HepG2 (cell line): ENCODE results near the gene BRCA1. TPM values are rescaled to one million over a fixed set of nuclear protein-coding genes. Genes with fewer than 3 reads are reported as not detected.

ENCODE experiments used
- ADNP ChIP-seq: sonication (generic); formaldehyde crosslinking; IDR thresholded peaks from 2 replicates; pipeline ENCODE4 v1.4.0; 2020; ENCODE audit warnings: missing genetic modification reagents
- ARNT ChIP-seq: fragments of 450-650 bp; IDR thresholded peaks from 2 replicates; pipeline ENCODE4 v1.6.1; 2017
- CCAR2 ChIP-seq: fragments of 200-400 bp; formaldehyde crosslinking; optimal IDR thresholded peaks from 2 replicates; pipeline ENCODE3; 2018; ENCODE audit warnings: low read depth, mild to moderate bottlenecking, low read length, moderate library complexity
- CEBPB ChIP-seq: IDR thresholded peaks from 2 replicates; pipeline ENCODE4 v1.6.1; 2011; ENCODE audit warnings: low read depth, low read length, improper control_type of control experiment, borderline replicate concordance
- HDAC2 ChIP-seq: sonication (generic); formaldehyde crosslinking; IDR thresholded peaks from 2 replicates; pipeline ENCODE4 v1.4.0; 2020; ENCODE audit warnings: missing genetic modification reagents
- HMG20A ChIP-seq: IDR thresholded peaks from 2 replicates; pipeline ENCODE4 v1.6.1; 2016; ENCODE audit warnings: borderline replicate concordance
- IRF2 ChIP-seq: IDR thresholded peaks from 2 replicates; pipeline ENCODE4 v1.6.1; 2018; ENCODE audit warnings: missing genetic modification reagents, missing compliant biosample characterization
- JARID2 ChIP-seq: sonication (generic); formaldehyde crosslinking; IDR thresholded peaks from 2 replicates; pipeline ENCODE4 v1.8.1; 2023; ENCODE audit warnings: missing genetic modification reagents, inconsistent platforms; ENCODE audit not compliant: insufficient replicate concordance
- PRDM4 ChIP-seq: sonication (generic); formaldehyde crosslinking; IDR thresholded peaks from 2 replicates; pipeline ENCODE4 v1.9.0; 2021; ENCODE audit warnings: missing genetic modification reagents, borderline replicate concordance
- SMAD9 ChIP-seq: sonication (generic); formaldehyde crosslinking; IDR thresholded peaks from 2 replicates; pipeline ENCODE4 v1.5.1; 2020; ENCODE audit warnings: mild to moderate bottlenecking, missing genetic modification reagents
- SMARCC2 ChIP-seq: fragments of 450-650 bp; IDR thresholded peaks from 2 replicates; pipeline ENCODE4 v1.6.1; 2017; ENCODE audit warnings: antibody characterized with exemption, mild to moderate bottlenecking
- SOX13 ChIP-seq, 3 experiments: fragments of 450-650 bp in 1 of 3; sonication (generic) in 1 of 3; formaldehyde crosslinking in 1 of 3; IDR thresholded peaks in 2 of 3; conservative IDR thresholded peaks in 1 of 3; 2 replicates each; pipeline versions ENCODE4 v1.5.0 to v1.6.1; 2016 to 2020; ENCODE audit warnings: antibody characterized with exemption in 1 of 3, mild to moderate bottlenecking in 1 of 3, missing compliant biosample characterization in 1 of 3, missing genetic modification reagents in 1 of 3, moderate library complexity in 1 of 3
- SP2 ChIP-seq: sonication (generic); formaldehyde crosslinking; IDR thresholded peaks from 2 replicates; pipeline ENCODE4 v1.5.1; 2020; ENCODE audit warnings: mild to moderate bottlenecking, missing genetic modification reagents
- ZMAT3 ChIP-seq: sonication (generic); formaldehyde crosslinking; conservative IDR thresholded peaks from 2 replicates; pipeline ENCODE4 v1.7.0; 2021; ENCODE audit warnings: missing genetic modification reagents
- ZNF256 ChIP-seq: sonication (generic); formaldehyde crosslinking; conservative IDR thresholded peaks from 2 replicates; pipeline ENCODE4 v1.4.0; 2020; ENCODE audit warnings: missing genetic modification reagents
- ZNF33A ChIP-seq: sonication (generic); formaldehyde crosslinking; IDR thresholded peaks from 2 replicates; pipeline ENCODE4 v1.5.1; 2020; ENCODE audit warnings: missing genetic modification reagents, mild to moderate bottlenecking, moderate library complexity, borderline replicate concordance
- ZNF563 ChIP-seq: sonication (generic); formaldehyde crosslinking; IDR thresholded peaks from 2 replicates; pipeline ENCODE4 v1.8.0; 2022; ENCODE audit warnings: mild to moderate bottlenecking, moderate library complexity, missing genetic modification reagents
- polyA plus RNA-seq, 8 experiments: library from polyadenylated mRNA; depleted of rRNA in 3 of 8; stranded (reverse) in 7 of 8; unstranded in 1 of 8; fragments of >200 nt; fragmentation: Illumina TruSeq in 4 of 8; extraction: Trizol in 4 of 8; gene quantifications; 2 replicates each; pipeline versions ENCODE4 v1.2.1 to v1.2.3, GENCODE V29; 2011 to 2016; ENCODE audit warnings: low read depth in 4 of 8, missing spikeins in 1 of 8, mixed read lengths in 1 of 8; ENCODE audit not compliant: insufficient read depth in 1 of 8
- total RNA-seq, 5 experiments: library from RNA; depleted of rRNA; stranded (reverse); fragments of >200 nt; fragmentation: Illumina TruSeq; extraction: Trizol; gene quantifications; 2 replicates each; pipeline ENCODE4 v1.2.3, GENCODE V29; 2016; ENCODE audit warnings: low read depth in 1 of 5
- TF ChIP-seq, protein P1 (sequence below), 2 experiments: sonication (generic) in 1 of 2; formaldehyde crosslinking in 1 of 2; IDR thresholded peaks; 2 replicates each; pipeline versions ENCODE4 v1.5.1 to v1.6.1; 2011 to 2020; ENCODE audit warnings: borderline replicate concordance in 1 of 2, low read depth in 1 of 2, low read length in 1 of 2, mild to moderate bottlenecking in 1 of 2, missing genetic modification reagents in 1 of 2, moderate library complexity in 1 of 2
- TF ChIP-seq, protein P2 (sequence below): sonication (generic); formaldehyde crosslinking; IDR thresholded peaks from 2 replicates; pipeline ENCODE4 v1.4.0; 2020; ENCODE audit warnings: missing genetic modification reagents
- TF ChIP-seq, protein P3 (sequence below): sonication (generic); formaldehyde crosslinking; IDR thresholded peaks from 2 replicates; pipeline ENCODE4 v1.4.0; 2020; ENCODE audit warnings: missing genetic modification reagents, borderline replicate concordance

BRCA1 gene
- total and polyA plus RNA-seq, 2 of the 13 experiments (the other 11 are each of a cell fraction or from before 2014, with no cell fraction given): 13.3 to 37.5 TPM

GRCh38 chr17:43114151-43114552 lies 11.0 kb downstream of the BRCA1 start (continued):
- no peak for TF ChIP-seq CEBPB
- TF ChIP-seq SMARCC2: no peak
- no peak for TF ChIP-seq CCAR2
- no peak for TF ChIP-seq SOX13 (IDR thresholded peaks at IDR 0.05)
- peak in 1 of 2 experiments; percentile 40; a peak in 1 of 4 replicates for TF ChIP-seq SOX13 (CRISPR knock-in tag; conservative IDR thresholded peaks at IDR 0.05 in 1 of 2, IDR thresholded peaks at IDR 0.05 in 1 of 2)
- TF ChIP-seq JARID2 (CRISPR knock-in tag): no peak
- TF ChIP-seq IRF2 (CRISPR knock-in tag): no peak
- TF ChIP-seq, protein P1, sequence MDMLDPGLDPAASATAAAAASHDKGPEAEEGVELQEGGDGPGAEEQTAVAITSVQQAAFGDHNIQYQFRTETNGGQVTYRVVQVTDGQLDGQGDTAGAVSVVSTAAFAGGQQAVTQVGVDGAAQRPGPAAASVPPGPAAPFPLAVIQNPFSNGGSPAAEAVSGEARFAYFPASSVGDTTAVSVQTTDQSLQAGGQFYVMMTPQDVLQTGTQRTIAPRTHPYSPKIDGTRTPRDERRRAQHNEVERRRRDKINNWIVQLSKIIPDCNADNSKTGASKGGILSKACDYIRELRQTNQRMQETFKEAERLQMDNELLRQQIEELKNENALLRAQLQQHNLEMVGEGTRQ (IDR thresholded peaks at IDR 0.05; ENCODE audit: low read depth, low read length): no peak
- TF ChIP-seq, protein P1 (CRISPR knock-in tag; IDR thresholded peaks at IDR 0.05; ENCODE audit: borderline replicate concordance): no peak
- 0 out of 2 replicates have a peak, but pooled peaks have one; percentile 28 for TF ChIP-seq HDAC2
- no peak for TF ChIP-seq ARNT
- TF ChIP-seq ZNF563 (CRISPR knock-in tag): no peak
- no peak for TF ChIP-seq SP2 (CRISPR knock-in tag)
- TF ChIP-seq SMAD9 (CRISPR knock-in tag): no peak
- TF ChIP-seq ADNP (CRISPR knock-in tag): no peak
- no peak for TF ChIP-seq PRDM4 (CRISPR knock-in tag)
- TF ChIP-seq ZNF33A: 0 out of 2 replicates have a peak, but pooled peaks have one; percentile 68
- TF ChIP-seq HMG20A (CRISPR knock-in tag): peak; percentile 31; the same call in 1 of the 2 replicates
- TF ChIP-seq, protein P2, sequence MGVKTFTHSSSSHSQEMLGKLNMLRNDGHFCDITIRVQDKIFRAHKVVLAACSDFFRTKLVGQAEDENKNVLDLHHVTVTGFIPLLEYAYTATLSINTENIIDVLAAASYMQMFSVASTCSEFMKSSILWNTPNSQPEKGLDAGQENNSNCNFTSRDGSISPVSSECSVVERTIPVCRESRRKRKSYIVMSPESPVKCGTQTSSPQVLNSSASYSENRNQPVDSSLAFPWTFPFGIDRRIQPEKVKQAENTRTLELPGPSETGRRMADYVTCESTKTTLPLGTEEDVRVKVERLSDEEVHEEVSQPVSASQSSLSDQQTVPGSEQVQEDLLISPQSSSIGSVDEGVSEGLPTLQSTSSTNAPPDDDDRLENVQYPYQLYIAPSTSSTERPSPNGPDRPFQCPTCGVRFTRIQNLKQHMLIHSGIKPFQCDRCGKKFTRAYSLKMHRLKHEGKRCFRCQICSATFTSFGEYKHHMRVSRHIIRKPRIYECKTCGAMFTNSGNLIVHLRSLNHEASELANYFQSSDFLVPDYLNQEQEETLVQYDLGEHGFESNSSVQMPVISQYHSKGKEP: no peak
- TF ChIP-seq ZNF256: no peak
- TF ChIP-seq, protein P3, sequence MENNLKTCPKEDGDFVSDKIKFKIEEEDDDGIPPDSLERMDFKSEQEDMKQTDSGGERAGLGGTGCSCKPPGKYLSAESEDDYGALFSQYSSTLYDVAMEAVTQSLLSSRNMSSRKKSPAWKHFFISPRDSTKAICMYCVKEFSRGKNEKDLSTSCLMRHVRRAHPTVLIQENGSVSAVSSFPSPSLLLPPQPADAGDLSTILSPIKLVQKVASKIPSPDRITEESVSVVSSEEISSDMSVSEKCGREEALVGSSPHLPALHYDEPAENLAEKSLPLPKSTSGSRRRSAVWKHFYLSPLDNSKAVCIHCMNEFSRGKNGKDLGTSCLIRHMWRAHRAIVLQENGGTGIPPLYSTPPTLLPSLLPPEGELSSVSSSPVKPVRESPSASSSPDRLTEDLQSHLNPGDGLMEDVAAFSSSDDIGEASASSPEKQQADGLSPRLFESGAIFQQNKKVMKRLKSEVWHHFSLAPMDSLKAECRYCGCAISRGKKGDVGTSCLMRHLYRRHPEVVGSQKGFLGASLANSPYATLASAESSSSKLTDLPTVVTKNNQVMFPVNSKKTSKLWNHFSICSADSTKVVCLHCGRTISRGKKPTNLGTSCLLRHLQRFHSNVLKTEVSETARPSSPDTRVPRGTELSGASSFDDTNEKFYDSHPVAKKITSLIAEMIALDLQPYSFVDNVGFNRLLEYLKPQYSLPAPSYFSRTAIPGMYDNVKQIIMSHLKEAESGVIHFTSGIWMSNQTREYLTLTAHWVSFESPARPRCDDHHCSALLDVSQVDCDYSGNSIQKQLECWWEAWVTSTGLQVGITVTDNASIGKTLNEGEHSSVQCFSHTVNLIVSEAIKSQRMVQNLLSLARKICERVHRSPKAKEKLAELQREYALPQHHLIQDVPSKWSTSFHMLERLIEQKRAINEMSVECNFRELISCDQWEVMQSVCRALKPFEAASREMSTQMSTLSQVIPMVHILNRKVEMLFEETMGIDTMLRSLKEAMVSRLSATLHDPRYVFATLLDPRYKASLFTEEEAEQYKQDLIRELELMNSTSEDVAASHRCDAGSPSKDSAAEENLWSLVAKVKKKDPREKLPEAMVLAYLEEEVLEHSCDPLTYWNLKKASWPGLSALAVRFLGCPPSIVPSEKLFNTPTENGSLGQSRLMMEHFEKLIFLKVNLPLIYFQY (CRISPR knock-in tag): no peak
- TF ChIP-seq ZMAT3 (CRISPR knock-in tag): no peak
